ENCODE data around the gene BRINP2. TPM values are rescaled to one million over a fixed set of nuclear protein-coding genes. Genes with fewer than 3 reads are reported as not detected.
"Not testable (repeated sequence)": the region's sequence is repeated elsewhere in the genome, so short reads cannot be mapped to it uniquely, and the experiment has no call there.

The BRINP2 gene
- total RNA-seq, 1 donor from 2014 or later = 0.16 TPM

DNA sequence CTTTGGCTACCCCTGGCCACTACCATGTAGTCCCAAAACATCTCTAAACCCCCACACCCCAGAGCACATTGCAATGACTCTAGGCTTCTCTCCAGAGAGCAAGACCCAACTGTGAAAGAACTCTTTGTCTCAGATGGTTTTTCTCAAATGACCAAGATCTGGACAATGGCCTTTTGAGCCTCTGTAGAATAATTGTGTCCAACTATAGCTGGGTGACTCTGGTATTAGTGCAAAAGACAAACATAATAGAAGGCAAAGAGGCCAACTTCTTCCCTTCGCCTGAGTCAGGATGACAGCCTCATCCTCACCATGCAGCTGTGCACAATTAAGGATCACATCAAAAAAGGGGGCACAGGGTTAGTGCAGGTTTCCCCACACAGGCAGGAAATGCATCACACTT, 139.6 kb downstream of the BRINP2 start:
- no peak for DNase-seq (ENCODE audit: low read depth)

DNA sequence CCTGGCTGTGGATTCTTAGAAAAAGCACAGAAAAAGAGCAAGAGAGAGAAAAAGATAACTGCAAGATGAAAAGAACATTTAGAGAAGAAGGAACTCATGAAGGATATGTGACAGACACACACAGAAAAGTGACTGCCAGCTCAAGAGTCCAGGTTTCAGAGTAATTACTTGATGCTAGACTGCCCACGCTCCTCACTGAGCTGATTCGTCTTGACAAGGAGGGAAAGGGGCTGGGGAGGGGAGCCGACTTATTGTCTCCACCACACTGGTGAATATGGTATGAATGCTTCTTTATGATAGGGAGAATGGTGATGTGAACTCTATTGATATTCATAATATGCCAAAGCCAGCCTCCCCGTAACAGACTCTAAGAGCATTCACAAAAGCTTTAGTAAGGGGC, 140.4 kb downstream of the BRINP2 start:
- DNase-seq (ENCODE audit: low read depth) = no peak

GRCh38 chr1:177311586-177311985, 140.8 kb downstream of the BRINP2 start:
- DNase-seq (ENCODE audit: low read depth) = no peak

GRCh38 chr1:177315261-177315660, 144.5 kb downstream of the BRINP2 start:
- no peak for DNase-seq (ENCODE audit: low read depth)

- DNase-seq (ENCODE audit: low read depth) = no peak
These were observed 145.0 kb downstream of the BRINP2 start for GRCh38 chr1:177315761-177316160.

- not testable (repeated sequence) for DNase-seq (ENCODE audit: low read depth)
These were observed 150.7 kb downstream of the BRINP2 start for GRCh38 chr1:177321434-177321833.

DNA sequence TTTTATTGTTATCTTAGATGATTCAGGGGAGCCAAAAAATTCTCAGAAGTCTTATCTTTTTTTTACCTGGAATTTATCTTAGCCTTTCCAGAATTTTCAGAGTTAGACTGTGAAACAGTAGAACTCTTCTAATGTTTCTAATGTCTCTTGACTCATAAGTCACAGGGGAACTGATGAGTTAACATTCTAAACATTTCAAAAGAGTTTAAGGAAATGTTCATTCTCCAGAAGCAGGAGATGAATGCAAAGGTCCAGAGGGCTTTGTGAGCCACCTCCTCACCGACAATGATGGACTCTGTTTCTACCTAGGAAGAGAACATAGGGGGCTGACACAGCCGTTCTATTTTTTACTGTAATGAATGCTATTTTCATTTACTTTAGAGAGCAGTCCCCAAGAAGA, 157.5 kb downstream of the BRINP2 start:
- no peak for DNase-seq (ENCODE audit: low read depth)

DNA sequence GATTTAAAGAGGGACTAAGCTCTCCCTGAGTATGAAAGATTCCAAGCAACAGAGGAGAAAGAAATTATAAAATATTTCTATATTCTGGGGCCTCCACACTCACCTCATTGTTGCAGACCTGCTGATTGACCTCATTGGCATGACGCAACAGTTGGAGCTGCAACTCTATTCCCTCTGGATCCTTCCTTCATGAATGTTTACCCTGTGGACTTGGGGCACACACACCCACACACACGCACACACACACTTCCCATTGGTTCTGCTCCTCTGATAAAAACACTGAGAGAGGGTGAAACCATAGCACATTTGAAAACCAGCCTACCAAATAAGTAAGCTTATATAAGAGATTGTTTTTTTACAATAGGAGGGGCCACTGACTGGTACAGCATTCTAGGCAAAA, 159.1 kb downstream of the BRINP2 start:
- no peak for DNase-seq (ENCODE audit: low read depth)

Other genes starting within 250 kb of the BRINP2 start
- not detected in 2 replicates for gene ASTN1, start 6.2 kb upstream of the BRINP2 start, total RNA-seq